Spleen (tissue), 11 donors: ENCODE data around the gene MAGEA6. TPM values are rescaled to one million over a fixed set of nuclear protein-coding genes. Genes with fewer than 3 reads are reported as not detected.

ENCODE experiments used
- DNase-seq: peaks from one replicate; pipeline ENCODE4 v3.0.0-alpha.2; 2020
- H3K27ac ChIP-seq, 8 donors: fragments of 200-600 bp; sonication (generic) in 7 of 8; 1 replicate in 4 of 8; 2 replicates in 4 of 8; pipeline versions ENCODE4 v1.5.0 to v1.8.0; 2016 to 2021; ENCODE audit warnings: inconsistent platforms in 4 of 8, mild to moderate bottlenecking in 4 of 8, moderate library complexity in 1 of 8
- H3K27me3 ChIP-seq, 7 donors: fragments of 200-600 bp; sonication (generic) in 6 of 7; replicated peaks in 1 of 7; 1 replicate in 4 of 7; 2 replicates in 3 of 7; pipeline versions ENCODE4 v1.5.0 to v1.8.0; 2016 to 2021; ENCODE audit warnings: inconsistent platforms in 3 of 7, mild to moderate bottlenecking in 1 of 7
- H3K36me3 ChIP-seq, 6 donors: fragments of 200-600 bp; sonication (generic) in 5 of 6; 1 replicate in 4 of 6; 2 replicates in 2 of 6; pipeline versions ENCODE4 v1.5.0 to v1.8.0; 2016 to 2021; ENCODE audit warnings: inconsistent platforms in 2 of 6
- H3K4me1 ChIP-seq, 6 donors: fragments of 200-600 bp; sonication (generic) in 5 of 6; 1 replicate in 3 of 6; 2 replicates in 3 of 6; pipeline versions ENCODE4 v1.5.0 to v1.8.0; 2016 to 2021; ENCODE audit warnings: inconsistent platforms in 3 of 6
- H3K4me3 ChIP-seq, 8 donors: fragments of 200-600 bp; sonication (generic) in 7 of 8; 1 replicate in 4 of 8; 2 replicates in 4 of 8; pipeline versions ENCODE4 v1.5.0 to v1.8.0; 2016 to 2021; ENCODE audit warnings: inconsistent platforms in 4 of 8, mild to moderate bottlenecking in 4 of 8, moderate library complexity in 2 of 8
- H3K9me3 ChIP-seq, 8 donors: fragments of 200-600 bp; sonication (generic) in 7 of 8; 1 replicate in 4 of 8; 2 replicates in 4 of 8; pipeline versions ENCODE4 v1.5.0 to v1.8.0; 2016 to 2021; ENCODE audit warnings: inconsistent platforms in 4 of 8
- CTCF ChIP-seq, 11 experiments: fragments of 200-600 bp in 7 of 11; fragments of 450-650 bp in 4 of 11; sonication (generic) in 4 of 11; IDR thresholded peaks in 8 of 11; conservative IDR thresholded peaks in 3 of 11; 1 replicate in 7 of 11; 2 replicates in 4 of 11; pipeline versions ENCODE4 v1.4.0 to v1.8.0; 2016 to 2021; ENCODE audit warnings: antibody characterized with exemption in 11 of 11, inconsistent platforms in 4 of 11, mild to moderate bottlenecking in 1 of 11
- POLR2A ChIP-seq, 3 donors: fragments of 450-650 bp; IDR thresholded peaks; one replicate each; pipeline ENCODE4 v1.5.1; 2017; ENCODE audit warnings: antibody characterized with exemption in 3 of 3, mild to moderate bottlenecking in 1 of 3
- POLR2AphosphoS5 ChIP-seq, 3 donors: sonication (generic); formaldehyde crosslinking; IDR thresholded peaks; one replicate each; pipeline ENCODE4 v1.5.1; 2017; ENCODE audit warnings: antibody characterized with exemption in 3 of 3
- WGBS, 5 donors: extraction: QIAGEN DNeasy Blood & Tissue Kit in 3 of 5; methylation state at CpG; one replicate each; pipeline versions ENCODE4 v1.1.5 to v1.1.7; 2013 to 2018; 5-methylcytosine and 5-hydroxymethylcytosine counted together
- intact Hi-C: fragments of 100-400 bp; cut with DNase I; formaldehyde crosslinking; loops from one replicate; pipeline ENCODE4 v1.15.0; 2023; ENCODE audit warnings: low total_unique reads
- polyA plus RNA-seq, 3 donors: library from polyadenylated mRNA; stranded (reverse); fragments of 200-250 nt; gene quantifications; one replicate each; pipeline ENCODE4 v1.2.1, GENCODE V29; 2013
- total RNA-seq, 7 donors: library from RNA; depleted of rRNA in 3 of 7; stranded (reverse); fragments of >200 nt in 3 of 7; fragmentation: NEBNext Ultra II Directional in 4 of 7; extraction: Animal tissue kit (Norgen Biotek cat#: 25700) in 4 of 7; gene quantifications; one replicate each; pipeline versions ENCODE4 v1.1.0 to v1.2.1, GENCODE V29; 2016 to 2021
- donor health status: healthy with polysubstance abuse.
- donor health status: DM: no; HTN: no; CAD: no; lungs with moderate emphysema.
- donor health status: DM: no; HTN: no; CAD: no.
- donor health status: Bipolar disorder and iron deficiency.
- donor health status: healthy.
- donor health status: DM: no; HTN: no; CAD: no.
- donor health status: DM: yes; HTN: yes; CAD: no.

MAGEA6 gene
- total and polyA plus RNA-seq, 10 donors: not detected

- peaks cover 0 to 12% (median 0%) of the 10 kb centered on the region in 7 donors for H3K27me3 ChIP-seq
- intact Hi-C loops: no loop called here
- 44 to 83% (median 71%) methylated on average over 5 of the region's 5 CpGs for WGBS, 5 donors
Measured at GRCh38 chrX:152814048-152814447, 44.6 kb upstream of the MAGEA6 start.

GRCh38 chrX:152813206-152813605 is 43.7 kb upstream of the MAGEA6 start:
- no peaks in the 10 kb centered on the region for H3K9me3 ChIP-seq
- TF ChIP-seq POLR2A (IDR thresholded peaks at IDR 0.05) (no peak), POLR2AphosphoS5 (IDR thresholded peaks at IDR 0.05) (no peak), CTCF (IDR thresholded peaks at IDR 0.05 in 8 of 11, conservative IDR thresholded peaks at IDR 0.05 in 3 of 11) (no peak)
- intact Hi-C loops: no loop called here
- 24 to 53% (median 32%) methylated on average over 5 of the region's 5 CpGs for WGBS, 5 donors
- no peaks in the 10 kb centered on the region for H3K36me3 ChIP-seq
- H3K4me1 ChIP-seq: no peaks in the 10 kb centered on the region
- no peak overlapping the region for H3K4me3 ChIP-seq
- H3K27ac ChIP-seq: no peak overlapping the region
- no peak for DNase-seq
- peaks cover 0 to 12% (median 0%) of the 10 kb centered on the region in 7 donors for H3K27me3 ChIP-seq

More at GRCh38 chrX:152814048-152814447, 44.6 kb upstream of the MAGEA6 start:
- Histone ChIP-seq H3K36me3 (no peaks in the 10 kb centered on the region), H3K9me3 (no peaks in the 10 kb centered on the region), H3K4me3 (no peak overlapping the region), H3K27ac (no peak overlapping the region), H3K4me1 (no peaks in the 10 kb centered on the region)
- DNase-seq: no peak
- TF ChIP-seq POLR2AphosphoS5 (IDR thresholded peaks at IDR 0.05): no peak
- no peak for TF ChIP-seq POLR2A (IDR thresholded peaks at IDR 0.05)
- no peak for TF ChIP-seq CTCF (IDR thresholded peaks at IDR 0.05 in 8 of 11, conservative IDR thresholded peaks at IDR 0.05 in 3 of 11)

GRCh38 chrX:152810403-152810802 is 40.9 kb upstream of the MAGEA6 start:
- intact Hi-C loops: no loop called here
- DNase-seq: no peak
- no peaks in the 10 kb centered on the region for H3K9me3 ChIP-seq
- no peak overlapping the region for H3K27ac ChIP-seq
- H3K27me3 ChIP-seq: peaks cover 0 to 12% (median 0%) of the 10 kb centered on the region in 7 donors
- TF ChIP-seq POLR2AphosphoS5 (IDR thresholded peaks at IDR 0.05): no peak
- no peak for TF ChIP-seq POLR2A (IDR thresholded peaks at IDR 0.05)
- TF ChIP-seq CTCF (IDR thresholded peaks at IDR 0.05 in 8 of 11, conservative IDR thresholded peaks at IDR 0.05 in 3 of 11): no peak
- H3K4me3 ChIP-seq: no peak overlapping the region
- no peaks in the 10 kb centered on the region for H3K4me1 ChIP-seq
- WGBS, 5 donors: 57 to 78% (median 66%) methylated on average over 2 to 4 of the region's 4 CpGs
- no peaks in the 10 kb centered on the region for H3K36me3 ChIP-seq

GRCh38 chrX:152806035-152806434 is 36.5 kb upstream of the MAGEA6 start:
- H3K27ac ChIP-seq: no peak overlapping the region
- intact Hi-C loops: no loop called here
- no peaks in the 10 kb centered on the region for H3K36me3 ChIP-seq
- WGBS, 5 donors: 77 to 93% (median 89%) methylated on average over 4 of the region's 4 CpGs
- no peaks in the 10 kb centered on the region for H3K9me3 ChIP-seq
- H3K4me1 ChIP-seq: no peaks in the 10 kb centered on the region
- no peak for DNase-seq
- H3K27me3 ChIP-seq: peaks cover 0 to 18% (median 0%) of the 10 kb centered on the region in 7 donors
- TF ChIP-seq POLR2A (IDR thresholded peaks at IDR 0.05) (no peak), CTCF (IDR thresholded peaks at IDR 0.05 in 8 of 11, conservative IDR thresholded peaks at IDR 0.05 in 3 of 11) (no peak), POLR2AphosphoS5 (IDR thresholded peaks at IDR 0.05) (no peak)
- no peak overlapping the region for H3K4me3 ChIP-seq
